GM12891 (cell line): ENCODE data around the gene HABP2.

ENCODE experiments used
- DNase-seq: peaks from one replicate; pipeline ENCODE4 v3.0.0; 2011; ENCODE audit warnings: low spot score; ENCODE audit not compliant: insufficient read length
- FAIRE-seq: peaks from 2 replicates; lab custom pipeline; 2011; peaks lifted over from hg19 to GRCh38; lab: Jason Lieb, UNC
- PAX5 ChIP-seq: IDR thresholded peaks from 2 replicates; pipeline ENCODE4 v1.6.1; 2011; ENCODE audit warnings: low read length, moderate library complexity, mild to moderate bottlenecking; ENCODE audit not compliant: insufficient read depth, severe bottlenecking
- POLR2A ChIP-seq: IDR thresholded peaks from 2 replicates; pipeline ENCODE4 v1.6.1; 2011; ENCODE audit warnings: low read depth, low read length, control low read depth
- POLR2AphosphoS5 ChIP-seq: IDR thresholded peaks from 2 replicates; pipeline ENCODE4 v1.6.1; 2011; ENCODE audit warnings: low read depth, low read length, control low read depth
- POU2F2 ChIP-seq: IDR thresholded peaks from 2 replicates; pipeline ENCODE4 v1.6.1; 2011; ENCODE audit warnings: low read depth, mild to moderate bottlenecking, control low read depth, low read length, moderate library complexity
- SPI1 ChIP-seq: IDR thresholded peaks from 2 replicates; pipeline ENCODE4 v1.6.1; 2011; ENCODE audit warnings: low read depth, low read length, control low read depth
- TAF1 ChIP-seq: IDR thresholded peaks from 2 replicates; pipeline ENCODE4 v1.6.1; 2011; ENCODE audit warnings: low read depth, low read length, control low read depth

Gene HABP2

GRCh38 chr10:113524539-113525490 lies 28.0 kb upstream of the HABP2 start:
- TF ChIP-seq TAF1, result no peak
- no peak for TF ChIP-seq PAX5
- TF ChIP-seq POLR2AphosphoS5, result no peak
- TF ChIP-seq POU2F2, result no peak
- no peak for TF ChIP-seq POLR2A
- no peak for TF ChIP-seq SPI1
- FAIRE-seq (no peak), DNase-seq (no peak)

- FAIRE-seq (no peak), DNase-seq (no peak)
- TF ChIP-seq POU2F2 (no peak), TAF1 (no peak), PAX5 (no peak), POLR2A (no peak), POLR2AphosphoS5 (no peak), SPI1 (no peak)
These were observed 27.1 kb upstream of the HABP2 start for GRCh38 chr10:113525713-113526112.

GRCh38 chr10:113527211-113527906 lies 25.5 kb upstream of the HABP2 start:
- no peak for TF ChIP-seq POU2F2
- no peak for TF ChIP-seq PAX5
- no peak for TF ChIP-seq POLR2A
- TF ChIP-seq TAF1, result no peak
- TF ChIP-seq POLR2AphosphoS5, result no peak
- no peak for TF ChIP-seq SPI1
- FAIRE-seq, result no peak
- DNase-seq, result no peak

GRCh38 chr10:113528876-113529275 lies 24.0 kb upstream of the HABP2 start:
- FAIRE-seq (no peak), DNase-seq (no peak)
- no peak for TF ChIP-seq POU2F2
- TF ChIP-seq POLR2A, result no peak
- no peak for TF ChIP-seq TAF1
- no peak for TF ChIP-seq POLR2AphosphoS5
- no peak for TF ChIP-seq PAX5
- no peak for TF ChIP-seq SPI1

- TF ChIP-seq POLR2A (no peak), PAX5 (no peak), SPI1 (no peak), POU2F2 (no peak), TAF1 (no peak), POLR2AphosphoS5 (no peak)
- no peak for FAIRE-seq
These were observed 23.3 kb upstream of the HABP2 start for GRCh38 chr10:113529575-113529974.

GRCh38 chr10:113530476-113530875 lies 22.4 kb upstream of the HABP2 start:
- DNase-seq, result no peak
- TF ChIP-seq PAX5 (no peak), POLR2A (no peak), TAF1 (no peak), POLR2AphosphoS5 (no peak), SPI1 (no peak), POU2F2 (no peak)
- no peak for FAIRE-seq

More at GRCh38 chr10:113529575-113529974, 23.3 kb upstream of the HABP2 start:
- DNase-seq, result no peak

- DNase-seq (no peak), FAIRE-seq (no peak)
- no peak for TF ChIP-seq POLR2AphosphoS5
- no peak for TF ChIP-seq PAX5
- no peak for TF ChIP-seq POLR2A
- TF ChIP-seq TAF1, result no peak
- no peak for TF ChIP-seq POU2F2
- TF ChIP-seq SPI1, result no peak
These were observed 20.1 kb upstream of the HABP2 start for GRCh38 chr10:113532724-113533123.

GRCh38 chr10:113533801-113534200 lies 19.1 kb upstream of the HABP2 start:
- no peak for TF ChIP-seq POLR2A
- no peak for TF ChIP-seq POU2F2
- no peak for TF ChIP-seq SPI1
- no peak for TF ChIP-seq TAF1
- TF ChIP-seq PAX5, result no peak
- TF ChIP-seq POLR2AphosphoS5, result no peak
- FAIRE-seq (no peak), DNase-seq (no peak)

- no peak for TF ChIP-seq PAX5
- no peak for TF ChIP-seq TAF1
- no peak for TF ChIP-seq POLR2A
- TF ChIP-seq POU2F2, result no peak
- no peak for TF ChIP-seq SPI1
- no peak for TF ChIP-seq POLR2AphosphoS5
These were observed 18.4 kb upstream of the HABP2 start for GRCh38 chr10:113534423-113534822.

GRCh38 chr10:113537672-113538071 lies 15.2 kb upstream of the HABP2 start:
- no peak for FAIRE-seq

More at GRCh38 chr10:113534423-113534822, 18.4 kb upstream of the HABP2 start:
- FAIRE-seq (no peak), DNase-seq (no peak)

More at GRCh38 chr10:113537672-113538071, 15.2 kb upstream of the HABP2 start:
- no peak for DNase-seq
- TF ChIP-seq SPI1 (no peak), TAF1 (no peak), POLR2A (no peak), POLR2AphosphoS5 (no peak), POU2F2 (no peak), PAX5 (no peak)
